ENCODE measurements around the gene TFCP2. TPM values are rescaled to one million over a fixed set of nuclear protein-coding genes. Genes with fewer than 3 reads are reported as not detected.
A peak's percentile ranks its signal among the peaks of the same experiment; 100 is the strongest.

The TFCP2 gene
- total and polyA plus RNA-seq, 5 experiments from 2014 or later = 8.0 to 34.9 (median 16.7) TPM

DNA sequence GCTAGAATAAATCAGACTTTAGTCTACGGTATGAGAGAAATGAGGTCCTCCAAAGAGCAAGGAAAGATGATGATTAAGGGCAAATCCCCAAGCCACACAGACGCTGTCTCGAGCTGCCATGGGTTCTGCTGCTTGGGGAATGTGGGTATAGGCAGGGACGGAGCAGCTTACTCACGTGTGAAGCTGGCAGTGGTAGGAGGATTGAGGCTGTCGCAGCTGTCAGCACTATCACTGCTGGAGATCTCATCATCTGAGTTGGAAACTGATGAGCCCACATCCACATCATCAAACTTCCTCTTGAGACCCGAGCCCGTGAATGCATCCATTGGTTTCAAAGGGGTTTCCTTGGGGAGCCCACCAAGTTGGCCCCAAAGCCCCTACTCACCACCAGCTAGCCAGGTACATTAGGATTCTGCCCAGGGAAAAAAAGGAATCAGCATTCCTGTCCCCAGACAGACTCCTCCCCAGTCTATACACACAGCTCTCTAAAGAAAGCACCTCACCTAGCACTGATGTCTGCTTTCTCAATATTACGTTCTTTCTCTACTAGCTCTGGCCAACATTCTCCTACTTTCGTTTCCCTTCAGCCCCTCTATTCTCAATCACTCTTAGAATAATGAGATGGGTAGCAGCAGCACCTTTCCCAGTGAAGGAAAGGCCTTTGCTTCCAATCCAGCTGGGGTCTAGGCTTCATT is 96.6 kb downstream of the TFCP2 start:
- Mint-ChIP-seq H3K27ac (peak overlapping the region in 7 of 10 donors; percentile 1 to 81 (median 49)), H3K9me3 (no peaks in the 10 kb centered on the region), H3K4me1 (peaks cover 11 to 41% (median 30%) of the 10 kb centered on the region in 4 donors), H3K4me3 (no peak overlapping the region), H3K36me3 (peaks cover 0 to 50% (median 12%) of the 10 kb centered on the region in 3 donors), H3K27me3 (no peaks in the 10 kb centered on the region)
- POLR2A ChIA-PET = interaction anchor here (0.6 to 0.7 kb wide), 4 partner anchors 8 to 1943 kb away, joined by 3 to 4 read pairs (median 4); no protein-coding TSS in a partner anchor
- ATAC-seq = no peak
- no peak for DNase-seq

DNA sequence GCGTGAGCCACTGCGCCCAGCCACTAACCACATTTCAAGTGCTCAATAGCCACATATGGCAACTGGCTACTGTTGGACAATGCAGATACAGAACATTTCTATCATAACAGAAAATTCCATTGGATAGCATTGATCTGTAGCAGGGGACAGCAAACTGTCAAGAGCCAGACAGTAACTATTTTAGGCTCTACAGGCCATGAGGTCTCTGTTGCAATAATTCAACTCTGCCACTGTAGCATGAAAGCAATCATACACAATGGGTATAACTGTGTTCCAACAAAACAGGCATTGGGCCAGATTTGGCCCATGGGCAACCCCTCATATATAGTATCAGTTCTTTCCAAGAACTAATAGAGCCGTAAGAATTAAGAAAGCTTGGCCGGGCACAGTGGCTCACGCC is 97.5 kb downstream of the TFCP2 start:
- Mint-ChIP-seq H3K4me1 (peaks cover 10 to 36% (median 25%) of the 10 kb centered on the region in 4 donors), H3K27ac (peak overlapping the region in 2 of 10 donors; percentile 57 to 62), H3K4me3 (no peak overlapping the region), H3K36me3 (peaks cover 0 to 56% (median 14%) of the 10 kb centered on the region in 3 donors), H3K27me3 (no peaks in the 10 kb centered on the region), H3K9me3 (no peaks in the 10 kb centered on the region)
- ATAC-seq (no peak), DNase-seq (no peak)
- POLR2A ChIA-PET = interaction anchor here (0.6 kb wide), 1 partner anchor 18 kb away, joined by 3 read pairs; no protein-coding TSS in a partner anchor

DNA sequence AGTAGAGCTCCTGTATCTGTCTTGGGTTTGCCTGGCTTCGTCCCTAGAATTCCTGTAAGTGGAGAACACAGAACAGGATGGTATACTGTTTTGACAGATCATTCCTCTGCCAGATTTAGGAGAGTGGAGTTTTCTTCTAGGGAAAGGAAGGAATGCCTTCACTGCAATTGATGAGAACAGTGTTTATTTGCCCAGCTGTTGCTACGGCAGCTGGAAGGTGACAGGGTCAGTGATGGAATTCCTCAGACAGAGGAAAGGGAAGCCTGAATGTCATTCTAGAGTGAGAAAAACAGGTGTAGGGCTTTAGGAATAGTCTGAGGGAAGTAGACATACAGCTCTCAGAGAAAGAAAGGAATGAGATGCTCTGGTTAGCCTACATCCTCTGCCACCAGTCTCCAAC is 101.3 kb downstream of the TFCP2 start:
- H3K36me3 Mint-ChIP-seq = peaks cover 0 to 73% (median 23%) of the 10 kb centered on the region in 3 donors
- no peak for DNase-seq
- H3K27me3 Mint-ChIP-seq = no peaks in the 10 kb centered on the region
- no peak overlapping the region for H3K4me3 Mint-ChIP-seq
- no peak for ATAC-seq
- POLR2A ChIA-PET = interaction anchor here (0.6 to 0.8 kb wide), 3 partner anchors 75 to 866 kb away, joined by 3 to 4 read pairs (median 3); no protein-coding TSS in a partner anchor
- H3K27ac Mint-ChIP-seq = peak overlapping the region in 1 of 10 donors; percentile 61
- H3K9me3 Mint-ChIP-seq = no peaks in the 10 kb centered on the region
- peaks cover 5 to 11% (median 8%) of the 10 kb centered on the region in 4 donors for H3K4me1 Mint-ChIP-seq

DNA sequence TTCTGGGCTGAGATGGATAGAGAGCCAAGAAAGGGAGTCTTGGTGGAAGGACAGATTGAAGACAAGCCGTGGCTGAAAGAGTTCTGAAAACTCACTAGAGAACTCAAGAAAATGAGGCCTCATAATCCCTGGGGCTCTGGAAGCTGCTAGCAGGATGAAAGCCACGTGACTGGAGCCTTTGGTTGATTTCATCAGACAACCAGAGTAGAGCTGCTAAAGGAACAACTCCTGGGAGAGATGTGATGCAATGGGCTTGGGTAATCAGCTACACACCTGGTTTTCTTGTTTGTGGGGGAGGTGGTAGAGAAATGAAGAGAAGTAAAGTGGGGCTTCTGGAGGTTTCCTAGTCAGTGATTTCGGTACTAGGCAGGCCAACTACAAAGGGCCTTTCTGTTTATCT is 102.9 kb downstream of the TFCP2 start:
- peak overlapping the region in 1 of 10 donors; percentile 19 for H3K27ac Mint-ChIP-seq
- H3K9me3 Mint-ChIP-seq = no peaks in the 10 kb centered on the region
- DNase-seq (no peak), ATAC-seq (no peak)
- H3K36me3 Mint-ChIP-seq = peaks cover 0 to 81% (median 25%) of the 10 kb centered on the region in 3 donors
- POLR2A ChIA-PET = no interaction called here
- H3K4me1 Mint-ChIP-seq = peaks cover 0 to 2% (median under 1%) of the 10 kb centered on the region in 4 donors
- H3K4me3 Mint-ChIP-seq = no peak overlapping the region
- H3K27me3 Mint-ChIP-seq = no peaks in the 10 kb centered on the region

DNA sequence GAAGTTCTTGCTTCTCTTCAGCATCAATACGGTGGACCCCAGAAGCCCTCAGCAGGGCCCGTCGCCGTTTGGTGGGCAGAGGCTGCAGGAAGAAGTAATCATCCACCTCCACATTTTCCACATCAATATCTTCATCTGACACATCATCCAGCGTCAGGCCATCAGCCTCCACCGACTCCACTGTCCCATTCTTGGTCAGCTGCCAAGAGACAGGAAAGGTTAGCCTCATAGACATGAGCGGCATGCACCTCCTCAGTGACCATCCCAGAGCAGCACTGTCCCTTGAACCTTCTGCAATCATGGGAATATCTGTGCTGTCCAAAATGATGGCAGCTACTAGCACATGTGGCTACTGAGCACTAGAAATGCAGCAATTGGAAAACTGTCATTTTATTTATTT is 105.2 kb downstream of the TFCP2 start:
- no peak for DNase-seq
- Mint-ChIP-seq H3K27me3 (no peaks in the 10 kb centered on the region), H3K4me1 (no peaks in the 10 kb centered on the region), H3K4me3 (no peak overlapping the region), H3K27ac (peak overlapping the region in 4 of 10 donors; percentile 9 to 56 (median 43)), H3K36me3 (peaks cover 0 to 82% (median 19%) of the 10 kb centered on the region in 3 donors), H3K9me3 (no peaks in the 10 kb centered on the region)
- no peak for ATAC-seq
- POLR2A ChIA-PET = no interaction called here

DNA sequence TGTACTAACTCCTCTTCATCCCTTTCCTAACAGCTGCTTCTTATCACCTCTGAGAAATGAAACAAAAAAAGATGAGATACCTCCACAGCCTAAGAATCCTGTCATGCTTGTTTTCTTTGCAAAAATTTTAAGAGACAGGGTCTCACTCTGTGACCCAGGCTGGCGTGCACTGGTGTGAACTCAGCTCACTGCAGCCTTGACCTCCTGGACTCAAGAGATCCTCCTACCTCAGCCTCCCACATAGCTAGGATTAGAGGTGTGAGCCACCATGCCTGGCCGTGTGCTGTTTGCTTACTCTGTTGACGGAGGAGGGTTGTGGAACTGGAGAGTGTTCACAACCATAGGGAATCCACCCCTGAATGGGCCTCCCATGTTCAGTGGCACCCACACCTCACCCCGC is 105.7 kb downstream of the TFCP2 start:
- Mint-ChIP-seq H3K36me3 (peaks cover 0 to 84% (median 17%) of the 10 kb centered on the region in 3 donors), H3K27me3 (no peaks in the 10 kb centered on the region), H3K27ac (peak overlapping the region in 1 of 10 donors; percentile 44), H3K4me1 (no peaks in the 10 kb centered on the region), H3K9me3 (no peaks in the 10 kb centered on the region), H3K4me3 (no peak overlapping the region)
- DNase-seq (no peak), ATAC-seq (no peak)
- POLR2A ChIA-PET = no interaction called here

DNA sequence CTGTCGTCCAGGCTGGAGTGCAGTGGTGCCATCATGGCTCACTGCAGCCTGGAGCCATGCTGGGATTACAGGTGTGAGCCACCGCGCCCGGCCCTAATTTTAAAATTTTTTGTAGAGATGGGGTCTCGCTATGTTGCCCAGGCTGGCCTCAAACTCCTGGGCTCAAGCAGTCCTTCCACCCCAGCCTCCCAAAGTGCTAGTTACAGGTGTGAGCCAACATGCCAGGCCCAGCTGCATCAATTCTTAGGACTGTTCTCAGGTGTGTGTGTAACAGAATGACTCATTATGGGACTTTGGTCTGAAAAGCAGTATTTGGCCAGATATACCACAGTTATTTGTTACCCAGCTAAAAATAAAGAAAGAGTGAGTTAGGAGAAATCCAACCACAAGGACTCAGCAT is 107.4 kb downstream of the TFCP2 start:
- H3K4me3 Mint-ChIP-seq = no peak overlapping the region
- no peaks in the 10 kb centered on the region for H3K4me1 Mint-ChIP-seq
- H3K9me3 Mint-ChIP-seq = no peaks in the 10 kb centered on the region
- POLR2A ChIA-PET = no interaction called here
- peaks cover 0 to 81% (median 13%) of the 10 kb centered on the region in 3 donors for H3K36me3 Mint-ChIP-seq
- H3K27me3 Mint-ChIP-seq = no peaks in the 10 kb centered on the region
- peak overlapping the region in 5 of 10 donors; percentile 20 to 48 (median 27) for H3K27ac Mint-ChIP-seq
- no peak for DNase-seq
- ATAC-seq = no peak

DNA sequence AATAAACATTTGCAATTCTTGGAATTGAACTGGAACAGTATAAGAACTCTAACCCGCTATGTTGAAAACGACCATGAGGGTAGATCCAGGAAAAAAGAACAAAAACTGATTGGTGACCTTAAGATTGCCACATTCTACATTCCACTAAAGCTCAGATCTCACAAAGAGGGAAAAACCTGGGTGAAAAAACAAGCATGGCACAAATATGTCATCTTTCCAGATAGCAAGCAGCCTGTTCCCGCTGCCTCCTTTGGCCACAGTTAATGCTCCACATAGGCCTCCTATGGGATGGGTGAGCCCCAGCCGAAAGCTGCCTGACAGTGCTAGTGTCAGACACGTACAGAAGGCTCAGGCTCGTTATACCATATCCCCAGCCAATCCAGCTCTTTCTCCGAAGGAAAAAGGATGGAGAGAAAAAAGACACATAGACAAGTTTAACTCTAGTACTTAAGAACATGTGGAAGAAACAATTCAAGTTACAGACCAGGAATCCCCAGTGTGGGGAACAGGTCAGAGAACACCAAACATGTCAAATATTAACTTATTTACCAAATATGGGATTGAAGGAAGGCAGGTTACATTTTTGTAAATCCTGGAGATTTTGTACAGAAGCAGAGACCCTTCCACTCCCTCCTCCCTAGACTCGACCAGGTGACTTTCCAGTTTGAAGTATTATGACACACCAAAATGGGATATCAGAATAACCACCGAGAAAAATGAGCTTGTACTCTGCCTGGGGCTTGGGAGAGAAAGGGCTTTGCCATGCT is 110.1 kb downstream of the TFCP2 start:
- POLR2A ChIA-PET = no interaction called here
- DNase-seq (no peak), ATAC-seq (no peak)
- no peak overlapping the region for H3K4me3 Mint-ChIP-seq
- H3K27me3 Mint-ChIP-seq = no peaks in the 10 kb centered on the region
- H3K9me3 Mint-ChIP-seq = no peaks in the 10 kb centered on the region
- no peaks in the 10 kb centered on the region for H3K4me1 Mint-ChIP-seq
- peak overlapping the region in 7 of 10 donors; percentile 21 to 56 (median 46) for H3K27ac Mint-ChIP-seq
- H3K36me3 Mint-ChIP-seq = peaks cover 0 to 89% (median 6%) of the 10 kb centered on the region in 3 donors

DNA sequence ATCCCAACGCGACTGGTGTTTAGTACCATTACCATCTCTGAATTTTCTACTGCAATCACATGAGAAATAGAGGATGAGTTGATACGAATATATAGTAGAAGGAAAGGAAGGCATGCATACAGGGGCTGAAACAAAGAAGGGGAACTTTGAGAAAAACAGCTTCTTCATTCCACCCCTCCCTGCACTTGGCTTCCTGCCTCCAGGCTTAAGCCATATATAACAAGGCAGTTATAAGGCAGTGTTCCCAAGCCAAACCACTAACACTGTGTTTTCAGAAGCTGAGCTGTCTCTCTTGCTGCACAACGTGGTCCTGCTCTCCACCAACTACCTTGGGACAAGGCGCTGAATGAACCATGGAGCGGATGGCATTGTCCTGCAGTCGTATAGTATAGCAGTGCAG is 113.8 kb downstream of the TFCP2 start:
- POLR2A ChIA-PET = no interaction called here
- Mint-ChIP-seq H3K36me3 (peaks cover 0 to 85% (median 3%) of the 10 kb centered on the region in 3 donors), H3K4me3 (no peak overlapping the region), H3K27ac (peak overlapping the region in 4 of 10 donors; percentile 37 to 81 (median 61)), H3K9me3 (no peaks in the 10 kb centered on the region), H3K4me1 (no peaks in the 10 kb centered on the region), H3K27me3 (no peaks in the 10 kb centered on the region)
- DNase-seq = no peak
- ATAC-seq = no peak

DNA sequence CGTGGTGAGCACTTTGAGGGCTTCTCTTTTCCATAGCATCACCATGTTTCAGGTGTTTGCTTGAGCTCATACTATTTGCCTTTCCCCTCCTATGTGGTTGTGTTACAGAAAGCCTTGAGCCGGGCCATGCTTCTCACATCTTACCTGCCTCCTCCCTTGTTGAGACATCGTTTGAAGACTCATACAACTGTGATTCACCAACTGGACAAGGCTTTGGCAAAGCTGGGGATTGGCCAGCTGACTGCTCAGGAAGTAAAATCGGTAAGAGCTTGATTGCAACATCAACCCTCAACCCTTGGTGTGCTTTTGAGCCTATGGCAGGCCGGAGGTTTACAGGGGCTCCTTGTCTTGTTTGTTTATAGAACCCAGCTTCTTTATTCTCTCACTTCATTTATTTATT is 116.7 kb downstream of the TFCP2 start:
- H3K4me1 Mint-ChIP-seq = peaks cover 1 to 6% (median 5%) of the 10 kb centered on the region in 4 donors
- no peaks in the 10 kb centered on the region for H3K27me3 Mint-ChIP-seq
- POLR2A ChIA-PET = no interaction called here
- H3K4me3 Mint-ChIP-seq = no peak overlapping the region
- peaks cover 3 to 87% (median 7%) of the 10 kb centered on the region in 3 donors for H3K36me3 Mint-ChIP-seq
- DNase-seq (no peak), ATAC-seq (no peak)
- peak overlapping the region in 1 of 10 donors; percentile 20 for H3K27ac Mint-ChIP-seq
- H3K9me3 Mint-ChIP-seq = no peaks in the 10 kb centered on the region

DNA sequence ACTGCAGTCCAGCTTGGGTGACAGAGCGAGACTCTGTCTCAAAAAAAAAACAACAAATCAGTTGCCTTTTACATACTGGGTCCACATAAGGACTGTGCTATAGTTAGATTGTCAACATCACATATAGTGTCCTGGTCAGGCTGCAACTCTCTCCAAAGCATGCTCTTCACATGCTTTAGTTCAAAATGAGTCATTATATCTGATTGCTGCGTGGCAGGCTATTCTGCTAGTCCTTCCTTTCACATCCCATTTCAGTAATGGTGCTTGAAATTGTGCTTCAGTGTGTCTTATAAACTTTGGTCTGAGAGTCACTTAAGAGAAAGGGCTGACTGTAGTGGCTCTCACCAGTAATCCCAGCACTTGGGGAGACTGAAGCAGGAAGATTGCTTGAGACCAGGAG is 117.9 kb downstream of the TFCP2 start:
- DNase-seq (no peak), ATAC-seq (no peak)
- peak overlapping the region in 2 of 10 donors; percentile 13 to 14 for H3K27ac Mint-ChIP-seq
- H3K4me1 Mint-ChIP-seq = peaks cover 1 to 6% (median 5%) of the 10 kb centered on the region in 4 donors
- no peaks in the 10 kb centered on the region for H3K9me3 Mint-ChIP-seq
- peaks cover 3 to 86% (median 7%) of the 10 kb centered on the region in 3 donors for H3K36me3 Mint-ChIP-seq
- H3K27me3 Mint-ChIP-seq = no peaks in the 10 kb centered on the region
- POLR2A ChIA-PET = no interaction called here
- H3K4me3 Mint-ChIP-seq = no peak overlapping the region

DNA sequence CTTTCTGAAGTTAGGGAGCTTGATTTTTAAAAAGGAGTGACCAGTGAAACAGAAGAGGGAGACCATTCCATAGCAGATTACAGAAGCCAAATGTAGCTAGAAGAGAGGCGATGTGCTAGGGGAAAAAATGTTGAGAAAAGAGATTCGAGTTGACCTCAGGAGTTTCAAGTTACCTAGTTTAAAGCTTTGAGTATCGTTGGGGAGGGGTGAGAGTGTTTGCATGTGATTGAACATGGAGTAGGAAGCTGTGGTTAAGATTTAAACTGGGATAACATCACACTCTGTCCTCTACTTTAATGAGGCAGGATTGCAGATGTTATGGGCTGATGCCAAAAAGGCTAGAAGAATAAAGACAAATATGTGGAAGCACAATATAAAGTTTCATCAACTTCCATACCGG is 121.1 kb downstream of the TFCP2 start:
- H3K27ac Mint-ChIP-seq = peak overlapping the region in 4 of 10 donors; percentile 15 to 60 (median 25)

More for the DNA sequence above, 121.1 kb downstream of the TFCP2 start:
- no peak for DNase-seq
- H3K4me1 Mint-ChIP-seq = peaks cover 19 to 34% (median 29%) of the 10 kb centered on the region in 4 donors
- peaks cover 3 to 64% (median 7%) of the 10 kb centered on the region in 3 donors for H3K36me3 Mint-ChIP-seq
- POLR2A ChIA-PET = interaction anchor here (1.3 kb wide), 1 partner anchor 43 kb away, joined by 3 read pairs; no protein-coding TSS in a partner anchor
- no peaks in the 10 kb centered on the region for H3K27me3 Mint-ChIP-seq
- H3K9me3 Mint-ChIP-seq = no peaks in the 10 kb centered on the region
- no peak overlapping the region for H3K4me3 Mint-ChIP-seq
- no peak for ATAC-seq
